Calu3 (cell line): ENCODE data around the gene ESRRB. TPM values are rescaled to one million over a fixed set of nuclear protein-coding genes. Genes with fewer than 3 reads are reported as not detected.

Experiments
- BruUV-seq: library from RNA; stranded (reverse); fragments of 400-500 nt; replicated peaks from 2 replicates; lab custom pipeline; 2021; lab: Mats Ljungman, UMichigan
- CTCF ChIA-PET: fragments of 300-600 bp; sonication (Branson Sonifier 250); formaldehyde crosslinking; loops from one replicate; lab custom pipeline; 2022; ENCODE audit warnings: antibody characterized with exemption; lab: Charles Lee
- DNase-seq: peaks from one replicate; pipeline ENCODE4 v3.0.0; 2022
- H3K27ac Mint-ChIP-seq: one replicate; pipeline ENCODE4 v1.8.0; 2022; ENCODE audit warnings: mixed read lengths; ENCODE audit not compliant: unreplicated experiment
- H3K27me3 Mint-ChIP-seq: one replicate; pipeline ENCODE4 v1.8.0; 2022; ENCODE audit warnings: mixed read lengths; ENCODE audit not compliant: unreplicated experiment
- H3K36me3 Mint-ChIP-seq: one replicate; pipeline ENCODE4 v1.8.0; 2022; ENCODE audit warnings: mild to moderate bottlenecking, moderate library complexity, mixed read lengths; ENCODE audit not compliant: insufficient read depth, unreplicated experiment
- H3K4me1 Mint-ChIP-seq: one replicate; pipeline ENCODE4 v1.8.0; 2022; ENCODE audit warnings: mild to moderate bottlenecking, low read depth, mixed read lengths; ENCODE audit not compliant: unreplicated experiment
- H3K4me3 Mint-ChIP-seq: one replicate; pipeline ENCODE4 v1.8.0; 2022; ENCODE audit warnings: mild to moderate bottlenecking, low read depth, moderate library complexity, mixed read lengths; ENCODE audit not compliant: unreplicated experiment
- H3K9me3 Mint-ChIP-seq: one replicate; pipeline ENCODE4 v1.8.0; 2022; ENCODE audit warnings: low read depth, mixed read lengths; ENCODE audit not compliant: unreplicated experiment
- CTCF ChIP-seq: fragments of 200-600 bp; IDR thresholded peaks from one replicate; pipeline ENCODE4 v1.8.0; 2022; ENCODE audit warnings: antibody characterized with exemption; ENCODE audit not compliant: unreplicated experiment
- intact Hi-C: fragments of 100-400 bp; cut with micrococcal nuclease; formaldehyde crosslinking; loops from one replicate; pipeline ENCODE4 v1.10.0; 2022; ENCODE audit not compliant: unreplicated experiment
- total RNA-seq: library from RNA; stranded (reverse); gene quantifications from 2 replicates; pipeline ENCODE4 v1.2.3, GENCODE V29; 2022

ESRRB gene
- total RNA-seq, 1 experiment from 2014 or later = 0.21 TPM

GRCh38 chr14:76334316-76334715 lies 41.6 kb upstream of the ESRRB start:
- CTCF ChIA-PET = interaction anchor here (0.6 kb wide), 1 partner anchor 239 kb away, joined by 3 read pairs; no protein-coding TSS in a partner anchor
- H3K27me3 Mint-ChIP-seq = peaks cover 48% of the 10 kb centered on the region
- H3K9me3 Mint-ChIP-seq = no peaks in the 10 kb centered on the region
- BruUV-seq = no TSS peak
- intact Hi-C loops = no loop called here
- no peaks in the 10 kb centered on the region for H3K4me1 Mint-ChIP-seq
- no peak for DNase-seq
- H3K27ac Mint-ChIP-seq = no peak overlapping the region
- no peak overlapping the region for H3K4me3 Mint-ChIP-seq
- no peak for TF ChIP-seq CTCF
- H3K36me3 Mint-ChIP-seq = no peaks in the 10 kb centered on the region

DNA sequence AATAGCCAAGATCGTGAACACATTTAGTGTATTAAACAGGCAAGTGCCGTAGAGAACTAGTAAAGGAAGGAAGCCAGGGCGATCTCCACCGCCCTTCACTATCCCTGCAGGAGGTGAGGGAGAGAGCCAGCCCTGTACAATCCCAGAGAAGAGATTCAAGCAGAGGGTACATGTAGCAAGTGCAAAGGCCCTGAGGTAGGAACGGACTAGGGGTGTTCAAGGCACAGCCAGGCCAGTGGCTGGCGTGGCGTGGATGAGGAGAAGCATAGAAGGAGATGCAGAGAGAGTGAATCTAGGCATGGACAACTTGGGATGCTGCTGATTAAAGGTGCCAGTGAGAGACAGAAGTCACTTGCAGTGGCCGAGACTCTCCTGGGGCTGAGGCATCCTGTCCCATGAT lies 39.1 kb upstream of the ESRRB start:
- no peak for TF ChIP-seq CTCF
- Mint-ChIP-seq H3K27me3 (peaks cover 56% of the 10 kb centered on the region), H3K36me3 (no peaks in the 10 kb centered on the region), H3K4me1 (no peaks in the 10 kb centered on the region), H3K27ac (no peak overlapping the region), H3K9me3 (no peaks in the 10 kb centered on the region), H3K4me3 (no peak overlapping the region)
- BruUV-seq = no TSS peak
- CTCF ChIA-PET = interaction anchor here (0.7 kb wide), 1 partner anchor 102 kb away, joined by 3 read pairs; no protein-coding TSS in a partner anchor
- DNase-seq = no peak
- intact Hi-C loops = no loop called here

- Mint-ChIP-seq H3K9me3 (no peaks in the 10 kb centered on the region), H3K4me1 (no peaks in the 10 kb centered on the region), H3K4me3 (no peak overlapping the region), H3K27ac (no peak overlapping the region), H3K36me3 (no peaks in the 10 kb centered on the region), H3K27me3 (peaks cover 66% of the 10 kb centered on the region)
- intact Hi-C loops = no loop called here
- TF ChIP-seq CTCF = no peak
- CTCF ChIA-PET = interaction anchor here (0.6 kb wide), 2 partner anchors 17 to 180 kb away, joined by 3 to 5 read pairs; no protein-coding TSS in a partner anchor
- BruUV-seq = no TSS peak
- DNase-seq = no peak
Observed at GRCh38 chr14:76337635-76338545, 38.0 kb upstream of the ESRRB start.

- no peaks in the 10 kb centered on the region for H3K36me3 Mint-ChIP-seq
- DNase-seq = no peak
Observed at GRCh38 chr14:76339728-76340615, 36.0 kb upstream of the ESRRB start.

More at GRCh38 chr14:76339728-76340615, 36.0 kb upstream of the ESRRB start:
- intact Hi-C loops = no loop called here
- no peaks in the 10 kb centered on the region for H3K9me3 Mint-ChIP-seq
- H3K4me3 Mint-ChIP-seq = no peak overlapping the region
- H3K27me3 Mint-ChIP-seq = peaks cover 86% of the 10 kb centered on the region
- BruUV-seq = no TSS peak
- CTCF ChIA-PET = no interaction called here
- H3K4me1 Mint-ChIP-seq = no peaks in the 10 kb centered on the region
- TF ChIP-seq CTCF = no peak
- H3K27ac Mint-ChIP-seq = no peak overlapping the region
